Fibroblast of the aortic adventitia (primary cell): Measurements from ENCODE around the gene FGF21. TPM values are rescaled to one million over a fixed set of nuclear protein-coding genes. Genes with fewer than 3 reads are reported as not detected.
A peak's percentile ranks its signal among the peaks of the same experiment; 100 is the strongest.

Experiments used
- DNase-seq: peaks from one replicate; pipeline ENCODE4 v3.0.0-alpha.2; 2010; ENCODE audit warnings: low read depth
- H3K4me3 ChIP-seq: 2 replicates; pipeline ENCODE4 v1.5.1; 2011; ENCODE audit warnings: low read depth, mild to moderate bottlenecking, control low read depth, low read length, moderate library complexity
- total RNA-seq: library from RNA; depleted of rRNA; stranded (reverse); fragments of >200 nt; gene quantifications from 2 replicates; pipeline ENCODE4 v1.2.3, GENCODE V29; 2012; ENCODE audit warnings: low replicate concordance
- TF ChIP-seq, protein P1 (sequence below): IDR thresholded peaks from 2 replicates; pipeline ENCODE4 v1.5.1; 2011; ENCODE audit warnings: mild to moderate bottlenecking, low read length, control low read depth, inconsistent platforms; ENCODE audit not compliant: insufficient read depth

The FGF21 gene
- total RNA-seq, result not detected in 2 replicates

- no peak for DNase-seq
- TF ChIP-seq, protein P1, sequence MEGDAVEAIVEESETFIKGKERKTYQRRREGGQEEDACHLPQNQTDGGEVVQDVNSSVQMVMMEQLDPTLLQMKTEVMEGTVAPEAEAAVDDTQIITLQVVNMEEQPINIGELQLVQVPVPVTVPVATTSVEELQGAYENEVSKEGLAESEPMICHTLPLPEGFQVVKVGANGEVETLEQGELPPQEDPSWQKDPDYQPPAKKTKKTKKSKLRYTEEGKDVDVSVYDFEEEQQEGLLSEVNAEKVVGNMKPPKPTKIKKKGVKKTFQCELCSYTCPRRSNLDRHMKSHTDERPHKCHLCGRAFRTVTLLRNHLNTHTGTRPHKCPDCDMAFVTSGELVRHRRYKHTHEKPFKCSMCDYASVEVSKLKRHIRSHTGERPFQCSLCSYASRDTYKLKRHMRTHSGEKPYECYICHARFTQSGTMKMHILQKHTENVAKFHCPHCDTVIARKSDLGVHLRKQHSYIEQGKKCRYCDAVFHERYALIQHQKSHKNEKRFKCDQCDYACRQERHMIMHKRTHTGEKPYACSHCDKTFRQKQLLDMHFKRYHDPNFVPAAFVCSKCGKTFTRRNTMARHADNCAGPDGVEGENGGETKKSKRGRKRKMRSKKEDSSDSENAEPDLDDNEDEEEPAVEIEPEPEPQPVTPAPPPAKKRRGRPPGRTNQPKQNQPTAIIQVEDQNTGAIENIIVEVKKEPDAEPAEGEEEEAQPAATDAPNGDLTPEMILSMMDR, result no peak
- H3K4me3 ChIP-seq, result no peak within 1 kb of the TSS
Observed at GRCh38 chr19:48755084-48755641, at the start of gene FGF21. Gene FGF21, plus strand, starts transcription at chr19:48755524. Its CDS starts 713 bp downstream, at chr19:48756237.

- H3K4me3 ChIP-seq, result no peak overlapping the region
- TF ChIP-seq, protein P1, result no peak
- no peak for DNase-seq
Observed at GRCh38 chr19:48708471-48708870, 46.9 kb upstream of the FGF21 start.

DNA sequence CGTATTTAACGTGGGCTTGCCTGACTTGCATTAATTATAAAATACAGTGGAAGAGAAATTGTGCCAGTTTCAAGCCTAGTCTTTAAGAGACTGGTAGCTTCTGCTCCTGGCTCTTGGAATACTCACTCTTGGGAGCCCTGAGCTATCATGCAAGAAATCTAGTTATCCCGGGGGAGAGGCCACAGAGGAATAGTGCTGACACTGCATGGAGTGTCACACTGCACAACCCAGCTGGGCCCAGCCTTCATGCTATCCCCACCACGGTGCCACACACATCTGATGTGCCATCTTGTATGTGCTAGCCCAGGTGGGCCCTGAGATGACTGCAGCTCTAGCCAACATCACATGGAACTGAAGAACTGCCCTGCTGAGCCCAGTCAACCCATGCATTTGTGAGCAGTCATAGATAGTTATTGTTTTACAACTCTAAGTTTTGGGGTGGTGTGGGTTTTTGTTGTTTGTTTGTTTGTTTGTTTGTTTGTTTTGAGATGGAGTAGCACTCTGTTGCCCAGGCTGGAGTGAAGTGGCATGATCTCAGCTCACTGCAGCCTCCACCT, 44.1 kb upstream of the FGF21 start:
- H3K4me3 ChIP-seq, result no peak overlapping the region
- TF ChIP-seq, protein P1, result no peak
- no peak for DNase-seq

- no peak for DNase-seq
- peak overlapping the region; percentile 81 for H3K4me3 ChIP-seq
- TF ChIP-seq, protein P1, result peak; percentile 42
Observed at GRCh38 chr19:48713041-48713863, 42.1 kb upstream of the FGF21 start.

DNA sequence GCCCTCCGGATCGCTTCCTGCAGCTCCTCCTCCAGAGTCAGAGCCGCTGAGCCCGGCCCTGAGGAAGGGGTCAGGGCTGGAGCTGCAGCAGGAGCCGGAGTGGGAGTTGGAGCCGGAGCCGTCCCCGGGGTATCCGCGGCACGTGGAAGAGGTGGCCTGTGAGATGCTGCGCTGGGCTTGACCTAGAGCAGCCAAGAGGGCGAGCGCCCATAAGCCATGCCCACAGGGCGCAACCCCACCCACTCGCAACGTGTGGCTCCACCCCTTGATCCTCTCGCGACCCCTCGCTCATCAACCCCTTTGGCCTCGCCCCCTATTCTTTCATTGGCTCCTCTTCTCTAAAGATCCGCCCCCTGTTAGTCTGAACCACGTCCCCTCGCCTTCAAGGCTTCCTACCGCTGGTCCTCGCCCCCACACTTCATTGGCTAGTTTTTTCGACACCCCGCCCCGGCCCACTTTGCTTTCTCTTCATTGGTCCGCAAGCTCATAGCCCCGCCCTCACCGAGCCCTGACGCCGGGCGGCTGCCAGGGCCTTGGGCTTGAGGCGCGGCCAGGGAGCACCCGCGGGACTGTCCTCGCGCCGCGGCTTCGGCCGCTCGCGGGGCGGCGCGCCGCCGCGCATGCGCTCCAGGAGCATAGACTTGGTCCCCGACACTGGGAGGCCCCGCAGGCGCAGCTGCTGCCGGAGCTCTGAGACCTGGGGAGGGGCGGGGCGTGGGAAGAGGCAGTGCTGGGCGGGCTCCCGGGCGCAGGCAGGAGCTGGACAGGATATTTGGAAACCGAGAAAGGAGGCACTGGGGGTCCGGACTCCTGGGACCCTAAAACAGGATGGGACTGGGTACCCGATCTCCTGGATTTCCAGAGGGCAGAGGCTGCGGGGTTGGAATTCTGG, 41.2 kb upstream of the FGF21 start:
- TF ChIP-seq, protein P1, result no peak
- DNase-seq, result peak; percentile 99
- H3K4me3 ChIP-seq, result peak overlapping the region; percentile 81
